NT2/D1 (cell line): ENCODE data around the gene CALCR.
"Not testable (repeated sequence)": the region's sequence is repeated elsewhere in the genome, so short reads cannot be mapped to it uniquely, and the experiment has no call there.

ENCODE experiments used
- SUZ12 ChIP-seq: IDR thresholded peaks from 2 replicates; pipeline ENCODE4 v1.6.1; 2011; ENCODE audit not compliant: insufficient read length, insufficient read depth; ENCODE audit errors: extremely low read depth
- YY1 ChIP-seq: IDR thresholded peaks from 2 replicates; pipeline ENCODE4 v1.6.1; 2011; ENCODE audit not compliant: insufficient read length, insufficient read depth
- ZNF274 ChIP-seq: IDR thresholded peaks from 2 replicates; pipeline ENCODE4 v1.6.1; 2011; ENCODE audit warnings: mild to moderate bottlenecking, low read depth, low read length

GRCh38 chr7:93585694-93586478 lies 11.4 kb upstream of the CALCR start:
- TF ChIP-seq YY1, ZNF274, SUZ12: not testable (repeated sequence)
